Mesothelial cell of epicardium (in vitro differentiated cells): ENCODE results near the gene APOBEC2. TPM values are rescaled to one million over a fixed set of nuclear protein-coding genes. Genes with fewer than 3 reads are reported as not detected.
"Not testable (repeated sequence)": the region's sequence is repeated elsewhere in the genome, so short reads cannot be mapped to it uniquely, and the experiment has no call there.

Source experiments
- DNase-seq, 2 experiments: peaks; one replicate each; pipeline ENCODE4 v3.0.0; 2021; ENCODE audit warnings: low spot score in 2 of 2; ENCODE audit not compliant: unreplicated experiment in 2 of 2
- H3K27ac Mint-ChIP-seq: 2 replicates; pipeline ENCODE4 v1.8.0; 2021; ENCODE audit warnings: mixed read lengths
- H3K27me3 Mint-ChIP-seq: 2 replicates; pipeline ENCODE4 v1.8.0; 2021; ENCODE audit warnings: low read depth, mixed read lengths
- H3K36me3 Mint-ChIP-seq: 2 replicates; pipeline ENCODE4 v1.8.0; 2021; ENCODE audit warnings: mixed read lengths
- H3K4me1 Mint-ChIP-seq: 2 replicates; pipeline ENCODE4 v1.8.0; 2021; ENCODE audit warnings: mixed read lengths
- H3K4me3 Mint-ChIP-seq: 2 replicates; pipeline ENCODE4 v1.8.0; 2021; ENCODE audit warnings: mild to moderate bottlenecking, moderate library complexity, mixed read lengths
- H3K9me3 Mint-ChIP-seq: 2 replicates; pipeline ENCODE4 v1.8.0; 2021; ENCODE audit warnings: mixed read lengths
- CTCF ChIP-seq: fragments of 200-600 bp; sonication (generic); IDR thresholded peaks from one replicate; pipeline ENCODE4 v1.5.0; 2021; ENCODE audit warnings: antibody characterized with exemption; ENCODE audit not compliant: unreplicated experiment
- total RNA-seq: library from RNA; stranded (reverse); gene quantifications from 3 replicates; pipeline ENCODE4 v1.2.1, GENCODE V29; 2021

APOBEC2 gene
- total RNA-seq, 1 donor from 2014 or later = 0.51 TPM

- H3K27ac Mint-ChIP-seq = no peak overlapping the region
- no peak for TF ChIP-seq CTCF
- peaks cover 10% of the 10 kb centered on the region for H3K9me3 Mint-ChIP-seq
- H3K4me1 Mint-ChIP-seq = peaks cover 14% of the 10 kb centered on the region
- peaks cover 5% of the 10 kb centered on the region for H3K27me3 Mint-ChIP-seq
- no peak overlapping the region for H3K4me3 Mint-ChIP-seq
- H3K36me3 Mint-ChIP-seq = peaks cover 13% of the 10 kb centered on the region
- no peak for DNase-seq
These were observed 39.4 kb upstream of the APOBEC2 start for GRCh38 chr6:41013466-41014153.

- H3K27me3 Mint-ChIP-seq = peaks cover 4% of the 10 kb centered on the region
- H3K4me3 Mint-ChIP-seq = no peak overlapping the region
- TF ChIP-seq CTCF = no peak
- peaks cover 10% of the 10 kb centered on the region for H3K9me3 Mint-ChIP-seq
- peaks cover 14% of the 10 kb centered on the region for H3K4me1 Mint-ChIP-seq
- H3K36me3 Mint-ChIP-seq = peaks cover 13% of the 10 kb centered on the region
- DNase-seq = no peak
- H3K27ac Mint-ChIP-seq = no peak overlapping the region
These were observed 38.2 kb upstream of the APOBEC2 start for GRCh38 chr6:41014780-41015179.

GRCh38 chr6:41015860-41016259, 37.1 kb upstream of the APOBEC2 start:
- not testable (repeated sequence) for H3K27ac Mint-ChIP-seq
- H3K36me3 Mint-ChIP-seq = peaks cover 19% of the 10 kb centered on the region

GRCh38 chr6:41017663-41018062, 35.3 kb upstream of the APOBEC2 start:
- H3K27ac Mint-ChIP-seq = no peak overlapping the region
- DNase-seq = no peak
- H3K27me3 Mint-ChIP-seq = peaks cover 2% of the 10 kb centered on the region
- H3K4me3 Mint-ChIP-seq = no peak overlapping the region
- peaks cover 29% of the 10 kb centered on the region for H3K4me1 Mint-ChIP-seq
- H3K9me3 Mint-ChIP-seq = peaks cover 18% of the 10 kb centered on the region
- TF ChIP-seq CTCF = no peak
- H3K36me3 Mint-ChIP-seq = peaks cover 18% of the 10 kb centered on the region

More at GRCh38 chr6:41015860-41016259, 37.1 kb upstream of the APOBEC2 start:
- H3K9me3 Mint-ChIP-seq = peaks cover 18% of the 10 kb centered on the region
- H3K4me3 Mint-ChIP-seq, H3K27me3 Mint-ChIP-seq, DNase-seq: not testable (repeated sequence)
- H3K4me1 Mint-ChIP-seq = peaks cover 14% of the 10 kb centered on the region

- DNase-seq = no peak
- Mint-ChIP-seq H3K27ac (peak overlapping the region; percentile 94), H3K4me1 (peaks cover 50% of the 10 kb centered on the region), H3K9me3 (peaks cover 9% of the 10 kb centered on the region), H3K36me3 (peaks cover 12% of the 10 kb centered on the region), H3K4me3 (no peak overlapping the region), H3K27me3 (peaks cover 2% of the 10 kb centered on the region)
- TF ChIP-seq CTCF = no peak
These were observed 31.2 kb upstream of the APOBEC2 start for GRCh38 chr6:41021832-41022231.

GRCh38 chr6:41022294-41022693, 30.7 kb upstream of the APOBEC2 start:
- H3K27ac Mint-ChIP-seq = peak overlapping the region; percentile 94
- no peak for DNase-seq

More at GRCh38 chr6:41022294-41022693, 30.7 kb upstream of the APOBEC2 start:
- Mint-ChIP-seq H3K4me1 (peaks cover 50% of the 10 kb centered on the region), H3K36me3 (peaks cover 12% of the 10 kb centered on the region), H3K27me3 (peaks cover 2% of the 10 kb centered on the region), H3K9me3 (peaks cover 9% of the 10 kb centered on the region), H3K4me3 (no peak overlapping the region)
- TF ChIP-seq CTCF = no peak
